ENCODE results near the gene FGF3. TPM values are rescaled to one million over a fixed set of nuclear protein-coding genes. Genes with fewer than 3 reads are reported as not detected.
A peak's percentile ranks its signal among the peaks of the same experiment; 100 is the strongest.

The FGF3 gene
- total RNA-seq, 4 donors from 2014 or later, result not detected

GRCh38 chr11:69836401-69836800, 17.2 kb upstream of the FGF3 start:
- Histone ChIP-seq H3K9me3 (no peaks in the 10 kb centered on the region), H3K36me3 (no peaks in the 10 kb centered on the region), H3K27me3 (no peaks in the 10 kb centered on the region), H3K4me1 (no peaks in the 10 kb centered on the region), H3K4me3 (no peak overlapping the region), H3K27ac (no peak overlapping the region)
- DNase-seq, result peak in 2 of 3 donors; percentile 17 to 28
- no peak for TF ChIP-seq CTCF (IDR thresholded peaks at IDR 0.05)
- no peak for TF ChIP-seq POLR2A (IDR thresholded peaks at IDR 0.05)

- Histone ChIP-seq H3K36me3 (no peaks in the 10 kb centered on the region), H3K4me3 (no peak overlapping the region), H3K9me3 (no peaks in the 10 kb centered on the region), H3K27me3 (no peaks in the 10 kb centered on the region), H3K4me1 (no peaks in the 10 kb centered on the region), H3K27ac (no peak overlapping the region)
- peak in 2 of 3 donors; percentile 29 to 34 for DNase-seq
- TF ChIP-seq CTCF (IDR thresholded peaks at IDR 0.05), result no peak
- no peak for TF ChIP-seq POLR2A (IDR thresholded peaks at IDR 0.05)
Observed at GRCh38 chr11:69834811-69835800, 15.9 kb upstream of the FGF3 start.

GRCh38 chr11:69834251-69834650, 15.0 kb upstream of the FGF3 start:
- Histone ChIP-seq H3K36me3 (no peaks in the 10 kb centered on the region), H3K27me3 (no peaks in the 10 kb centered on the region), H3K27ac (no peak overlapping the region), H3K9me3 (no peaks in the 10 kb centered on the region), H3K4me1 (peaks cover 0 to 4% (median 0%) of the 10 kb centered on the region in 4 donors), H3K4me3 (no peak overlapping the region)
- DNase-seq, result peak in 1 of 3 donors; percentile 36
- TF ChIP-seq POLR2A (IDR thresholded peaks at IDR 0.05), result no peak
- TF ChIP-seq CTCF (IDR thresholded peaks at IDR 0.05), result no peak

- peak in 2 of 3 donors; percentile 19 to 27 for DNase-seq
- H3K27me3 ChIP-seq, result no peaks in the 10 kb centered on the region
- H3K4me1 ChIP-seq, result peaks cover 0 to 12% (median 1%) of the 10 kb centered on the region in 4 donors
- no peaks in the 10 kb centered on the region for H3K36me3 ChIP-seq
- H3K27ac ChIP-seq, result no peak overlapping the region
- H3K9me3 ChIP-seq, result no peaks in the 10 kb centered on the region
- no peak for TF ChIP-seq CTCF (IDR thresholded peaks at IDR 0.05)
- no peak overlapping the region for H3K4me3 ChIP-seq
Observed at GRCh38 chr11:69832561-69833413, 13.6 kb upstream of the FGF3 start.

GRCh38 chr11:69831985-69832384, 12.8 kb upstream of the FGF3 start:
- DNase-seq, result peak in 1 of 3 donors; percentile 3
- H3K4me1 ChIP-seq, result peaks cover 0 to 12% (median 1%) of the 10 kb centered on the region in 4 donors
- H3K27ac ChIP-seq, result no peak overlapping the region
- no peaks in the 10 kb centered on the region for H3K9me3 ChIP-seq
- no peaks in the 10 kb centered on the region for H3K36me3 ChIP-seq
- no peaks in the 10 kb centered on the region for H3K27me3 ChIP-seq
- no peak overlapping the region for H3K4me3 ChIP-seq
- TF ChIP-seq POLR2A (IDR thresholded peaks at IDR 0.05), result no peak
- TF ChIP-seq CTCF (IDR thresholded peaks at IDR 0.05), result no peak

Measured in Peyer's patch (tissue), 4 donors.